Measurements from ENCODE around the gene SLC22A23. TPM values are rescaled to one million over a fixed set of nuclear protein-coding genes. Genes with fewer than 3 reads are reported as not detected.

SLC22A23 gene
- polyA plus RNA-seq, 4 donors = 9.8 to 12.4 (median 11.4) TPM

DNA sequence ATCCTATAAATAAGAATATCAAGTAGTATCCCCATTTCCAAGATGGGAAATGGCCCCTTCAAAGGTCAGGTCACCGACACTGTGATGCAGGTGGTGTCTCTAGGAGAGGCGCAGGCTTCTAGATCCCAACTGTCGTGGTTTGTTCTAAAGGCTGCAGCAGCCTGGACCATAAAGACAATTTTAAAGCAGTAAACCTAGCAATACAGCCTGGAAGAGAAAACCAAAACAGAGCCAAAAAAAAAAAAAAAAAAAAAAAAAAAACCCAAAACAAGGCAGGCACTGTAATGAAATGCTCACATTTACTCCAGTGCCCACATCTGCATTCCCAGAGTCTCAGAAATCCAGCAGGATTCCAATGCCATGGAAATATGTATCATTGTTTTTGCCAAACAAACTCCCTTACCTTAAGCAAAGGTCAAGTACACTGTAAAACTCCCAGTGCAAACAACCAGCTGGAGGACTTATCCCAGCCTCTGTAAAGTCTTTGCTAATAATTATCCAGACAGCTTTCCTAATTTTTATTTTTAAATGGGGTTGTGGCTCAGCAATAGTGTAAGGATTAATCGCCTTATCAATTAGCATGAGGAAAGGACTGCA, 99.9 kb downstream of the SLC22A23 start:
- no peak for DNase-seq (ENCODE audit: low read depth in 4 of 4, low spot score in 3 of 4)

DNA sequence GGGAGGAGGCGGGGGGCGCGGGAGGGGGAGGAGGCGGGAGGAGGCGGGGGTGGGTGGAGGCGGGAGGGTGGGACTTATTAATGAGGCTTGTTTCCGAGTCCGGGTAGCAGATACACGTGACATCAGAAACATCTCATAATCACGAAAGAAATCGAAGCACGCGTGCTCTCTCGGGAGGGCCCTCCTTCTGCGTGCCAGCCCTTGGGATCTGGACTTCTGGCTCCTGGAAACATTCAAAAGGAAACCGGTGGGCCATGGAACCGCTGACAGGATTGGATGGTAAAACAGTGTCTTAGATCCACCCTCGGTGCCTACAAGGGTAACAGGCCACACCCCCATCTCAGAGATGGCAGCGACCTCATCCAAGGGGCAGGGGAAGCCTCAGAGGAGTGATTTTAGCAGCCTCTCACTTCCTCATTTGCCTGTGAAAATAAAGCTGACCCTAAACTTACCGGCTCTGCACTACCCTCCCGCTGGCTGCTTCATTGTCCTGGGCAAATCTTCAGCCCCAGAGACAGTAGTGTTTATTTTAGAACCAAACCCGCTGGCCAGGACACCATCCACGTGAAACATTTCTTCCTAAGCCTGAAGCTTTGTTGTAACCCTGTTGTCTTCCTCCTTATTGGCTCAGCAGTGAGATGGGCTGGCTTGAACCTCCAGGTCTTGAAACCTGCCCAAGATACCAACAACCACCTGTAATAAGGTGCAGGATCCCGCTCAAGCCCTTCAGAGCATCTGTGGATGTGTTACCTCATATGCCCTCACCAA, 100.6 kb downstream of the SLC22A23 start:
- peak in 2 of 4 donors; percentile 53 for DNase-seq (ENCODE audit: low read depth in 4 of 4, low spot score in 3 of 4)

GRCh38 chr6:3355358-3356055, 101.3 kb downstream of the SLC22A23 start:
- no peak for DNase-seq (ENCODE audit: low read depth in 4 of 4, low spot score in 3 of 4)

DNA sequence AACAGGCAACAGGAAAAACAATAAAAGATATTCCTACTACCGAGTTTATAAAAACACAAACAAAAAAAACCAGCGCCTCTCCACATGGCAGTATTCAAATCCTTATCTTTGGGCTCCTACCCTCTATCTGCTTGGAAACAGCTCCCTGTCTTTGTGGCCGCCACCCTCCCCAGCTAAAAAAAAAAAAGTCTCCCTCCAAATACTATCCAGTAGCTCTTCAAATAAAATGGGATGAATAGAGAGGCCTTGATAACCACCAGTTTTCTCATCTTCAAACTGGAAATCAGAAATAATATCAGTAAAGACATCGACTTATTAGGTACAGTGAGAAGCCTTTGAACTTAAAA, 101.9 kb downstream of the SLC22A23 start:
- no peak for DNase-seq (ENCODE audit: low read depth in 4 of 4, low spot score in 3 of 4)

- DNase-seq (ENCODE audit: low read depth in 4 of 4, low spot score in 3 of 4) = no peak
Measured at GRCh38 chr6:3353939-3354338, 102.9 kb downstream of the SLC22A23 start.

- DNase-seq (ENCODE audit: low read depth in 4 of 4, low spot score in 3 of 4) = no peak
Measured at GRCh38 chr6:3353213-3353903, 103.5 kb downstream of the SLC22A23 start.

- DNase-seq (ENCODE audit: low read depth in 4 of 4, low spot score in 3 of 4) = no peak
Measured at GRCh38 chr6:3352678-3353077, 104.2 kb downstream of the SLC22A23 start.

GRCh38 chr6:3351829-3352524, 104.9 kb downstream of the SLC22A23 start:
- DNase-seq (ENCODE audit: low read depth in 4 of 4, low spot score in 3 of 4) = no peak

- DNase-seq (ENCODE audit: low read depth in 4 of 4, low spot score in 3 of 4) = no peak
Measured at GRCh38 chr6:3351105-3351676, 105.7 kb downstream of the SLC22A23 start.

DNA sequence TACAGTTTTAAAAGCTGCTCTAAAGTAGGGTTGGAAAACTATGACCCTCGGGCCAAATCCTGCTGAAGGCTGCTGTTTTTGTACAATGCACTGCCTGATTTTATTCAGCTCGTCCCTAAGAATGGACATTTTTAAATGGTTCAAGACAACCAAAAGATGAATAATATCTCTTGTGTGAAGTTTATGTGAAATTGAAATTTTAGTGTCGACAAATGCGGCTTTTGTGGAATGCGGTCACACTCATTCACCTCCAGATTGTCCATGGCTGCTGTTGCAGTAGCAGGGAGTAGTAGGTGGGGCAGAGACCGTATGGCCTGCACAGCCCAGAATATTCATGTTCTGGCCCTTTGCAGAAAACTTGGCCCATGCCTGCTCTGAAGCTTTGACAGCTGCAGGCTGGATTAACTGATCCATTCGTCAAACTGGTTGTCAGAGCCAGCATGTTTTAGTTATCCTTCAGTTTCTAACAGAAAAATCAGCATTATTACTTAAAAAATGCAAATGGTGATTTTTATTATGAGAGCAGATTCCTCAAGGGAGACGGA, 106.5 kb downstream of the SLC22A23 start:
- no peak for DNase-seq (ENCODE audit: low read depth in 4 of 4, low spot score in 3 of 4)

DNA sequence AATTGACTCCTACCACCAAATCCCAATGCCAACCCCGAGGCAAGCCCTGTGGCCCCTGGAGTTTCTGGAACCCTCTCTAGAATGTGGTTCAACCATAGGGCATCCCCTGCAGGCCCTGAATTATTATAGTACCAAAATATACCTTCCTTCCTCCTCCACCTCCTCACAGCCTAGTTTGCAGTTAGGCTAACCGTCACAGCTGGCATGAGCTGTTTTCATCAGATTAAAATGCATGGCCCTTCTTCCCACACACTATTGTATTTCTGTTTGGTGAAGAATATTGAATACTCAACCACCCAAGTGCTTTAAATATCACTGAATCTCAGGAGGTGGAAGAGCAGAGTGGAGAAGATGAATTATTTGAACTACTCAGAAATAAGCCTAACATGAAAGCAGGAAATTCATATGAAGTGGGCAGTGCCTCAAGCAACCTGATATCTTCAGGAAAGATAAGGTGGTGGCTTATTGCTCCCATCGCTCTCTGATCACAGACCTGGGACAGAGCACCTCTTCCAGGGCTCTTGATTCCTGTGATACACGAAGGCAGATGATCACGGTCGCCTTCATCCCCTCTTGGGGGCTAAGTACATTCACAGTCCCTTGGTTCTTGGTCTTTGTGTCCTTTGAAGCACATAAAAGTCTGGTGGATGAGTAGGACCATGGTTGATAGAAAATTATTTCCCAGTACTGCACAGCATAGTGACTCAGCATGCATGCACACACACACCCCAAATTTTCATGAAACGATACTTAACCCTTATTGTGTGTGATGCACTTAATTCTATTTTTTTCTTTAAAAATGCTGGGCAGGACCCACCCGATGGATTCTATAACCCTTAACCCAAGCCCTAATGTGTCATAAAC, 107.2 kb downstream of the SLC22A23 start:
- no peak for DNase-seq (ENCODE audit: low read depth in 4 of 4, low spot score in 3 of 4)

- no peak for DNase-seq (ENCODE audit: low read depth in 4 of 4, low spot score in 3 of 4)
Measured at GRCh38 chr6:3348821-3349220, 108.0 kb downstream of the SLC22A23 start.

- no peak for DNase-seq (ENCODE audit: low read depth in 4 of 4, low spot score in 3 of 4)
Measured at GRCh38 chr6:3347826-3348225, 109.0 kb downstream of the SLC22A23 start.

- DNase-seq (ENCODE audit: low read depth in 4 of 4, low spot score in 3 of 4) = no peak
Measured at GRCh38 chr6:3347247-3347646, 109.6 kb downstream of the SLC22A23 start.

- DNase-seq (ENCODE audit: low read depth in 4 of 4, low spot score in 3 of 4) = no peak
Measured at GRCh38 chr6:3346476-3346875, 110.4 kb downstream of the SLC22A23 start.

DNA sequence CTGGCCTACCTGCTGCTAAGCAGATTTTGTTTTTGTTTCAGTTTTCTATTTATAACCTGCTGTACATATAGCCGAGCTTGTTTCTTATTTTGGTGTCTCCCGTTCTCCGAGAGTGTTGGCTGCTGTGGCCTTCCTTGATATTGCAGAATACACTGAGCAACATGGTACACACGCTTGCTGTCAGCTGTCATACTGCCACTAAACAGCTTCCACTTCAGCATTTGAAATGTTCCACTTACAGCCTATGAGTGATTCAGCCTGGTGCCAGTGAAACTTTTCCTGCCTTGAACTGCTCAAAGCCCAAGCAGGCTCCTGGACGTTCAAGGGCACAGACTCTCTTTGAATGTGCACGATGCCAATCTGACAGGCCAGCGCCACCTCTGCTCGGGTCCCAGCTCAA, 111.0 kb downstream of the SLC22A23 start:
- DNase-seq (ENCODE audit: low read depth in 4 of 4, low spot score in 3 of 4) = no peak

DNA sequence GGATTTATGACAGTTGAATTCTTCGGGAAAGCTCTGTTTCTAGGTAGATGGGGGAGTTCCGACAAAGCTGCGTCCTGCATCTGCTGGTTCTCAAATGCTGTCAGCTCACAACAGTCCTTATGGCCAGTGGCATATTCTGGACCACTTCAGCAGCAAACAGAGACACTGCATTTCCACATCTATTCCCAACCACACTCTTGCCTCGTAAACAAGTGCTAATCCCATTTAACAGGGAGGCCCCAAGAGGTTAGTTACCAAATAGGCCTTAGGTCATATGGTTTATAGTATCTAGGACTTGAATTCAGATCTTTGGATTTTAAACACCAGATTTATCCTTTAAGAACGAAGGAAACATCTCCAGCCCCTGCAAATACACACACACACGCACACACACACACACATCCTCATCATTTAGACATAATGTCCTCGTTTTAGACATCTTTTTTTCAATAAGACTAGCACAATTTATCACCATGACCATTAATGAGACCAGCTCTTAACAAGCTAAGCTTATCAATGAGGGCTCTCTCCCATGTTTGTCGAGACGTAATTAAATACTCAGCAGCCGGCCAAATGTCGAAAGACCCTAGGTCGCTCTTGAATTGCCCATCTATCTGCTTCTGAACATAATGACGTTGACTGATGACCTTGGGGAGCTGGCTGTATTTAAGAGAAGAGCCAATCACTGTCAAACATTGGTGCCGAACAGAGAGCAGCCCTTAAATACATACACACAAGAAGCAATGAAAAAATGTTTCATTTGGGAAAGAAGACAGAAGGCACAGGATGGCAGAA, 113.6 kb downstream of the SLC22A23 start:
- DNase-seq (ENCODE audit: low read depth in 4 of 4, low spot score in 3 of 4) = no peak

GRCh38 chr6:3341467-3341866, 115.4 kb downstream of the SLC22A23 start:
- no peak for DNase-seq (ENCODE audit: low read depth in 4 of 4, low spot score in 3 of 4)
